IMR-90 (cell line): ENCODE data around the gene DACT2.

Experiments used
- CEBPB ChIP-seq: IDR thresholded peaks from 2 replicates; pipeline ENCODE4 v1.6.1; 2012; ENCODE audit warnings: low read depth, low read length, improper control_type of control experiment
- MAFK ChIP-seq: IDR thresholded peaks from 2 replicates; pipeline ENCODE4 v1.6.1; 2012; ENCODE audit warnings: low read depth, low read length, improper control_type of control experiment
- POLR2A ChIP-seq: IDR thresholded peaks from 2 replicates; pipeline ENCODE4 v1.6.1; 2012; ENCODE audit warnings: mild to moderate bottlenecking, low read depth, low read length
- RFX5 ChIP-seq: IDR thresholded peaks from 2 replicates; pipeline ENCODE4 v1.8.0; 2012; ENCODE audit warnings: low read depth, mild to moderate bottlenecking, low read length, moderate library complexity
- TF ChIP-seq, protein P1 (sequence below): conservative IDR thresholded peaks from 2 replicates; pipeline ENCODE4 v1.5.1; 2012; ENCODE audit warnings: mild to moderate bottlenecking, low read depth, low read length, improper control_type of control experiment

DNA sequence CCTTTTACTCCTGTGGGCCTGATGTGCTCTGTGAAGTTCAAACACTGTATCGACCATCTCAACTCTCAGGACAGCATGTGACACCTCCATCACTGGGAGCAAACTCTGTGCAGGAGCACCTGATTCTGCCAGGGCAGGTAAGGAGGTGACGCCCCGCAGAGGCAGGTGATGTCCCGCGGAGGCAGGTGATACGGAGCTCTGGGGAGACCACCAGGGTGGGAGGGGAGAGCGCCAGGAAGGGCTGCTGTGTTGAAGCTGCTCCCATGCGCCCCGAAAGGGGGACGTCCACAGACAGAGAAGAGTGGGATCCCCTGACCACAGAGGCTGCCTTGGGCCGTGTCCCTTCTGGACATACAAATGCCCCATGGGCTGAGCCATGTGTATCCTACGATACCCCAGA is 58.3 kb downstream of the DACT2 start:
- TF ChIP-seq, protein P1, sequence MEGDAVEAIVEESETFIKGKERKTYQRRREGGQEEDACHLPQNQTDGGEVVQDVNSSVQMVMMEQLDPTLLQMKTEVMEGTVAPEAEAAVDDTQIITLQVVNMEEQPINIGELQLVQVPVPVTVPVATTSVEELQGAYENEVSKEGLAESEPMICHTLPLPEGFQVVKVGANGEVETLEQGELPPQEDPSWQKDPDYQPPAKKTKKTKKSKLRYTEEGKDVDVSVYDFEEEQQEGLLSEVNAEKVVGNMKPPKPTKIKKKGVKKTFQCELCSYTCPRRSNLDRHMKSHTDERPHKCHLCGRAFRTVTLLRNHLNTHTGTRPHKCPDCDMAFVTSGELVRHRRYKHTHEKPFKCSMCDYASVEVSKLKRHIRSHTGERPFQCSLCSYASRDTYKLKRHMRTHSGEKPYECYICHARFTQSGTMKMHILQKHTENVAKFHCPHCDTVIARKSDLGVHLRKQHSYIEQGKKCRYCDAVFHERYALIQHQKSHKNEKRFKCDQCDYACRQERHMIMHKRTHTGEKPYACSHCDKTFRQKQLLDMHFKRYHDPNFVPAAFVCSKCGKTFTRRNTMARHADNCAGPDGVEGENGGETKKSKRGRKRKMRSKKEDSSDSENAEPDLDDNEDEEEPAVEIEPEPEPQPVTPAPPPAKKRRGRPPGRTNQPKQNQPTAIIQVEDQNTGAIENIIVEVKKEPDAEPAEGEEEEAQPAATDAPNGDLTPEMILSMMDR: no peak
- TF ChIP-seq MAFK: no peak
- no peak for TF ChIP-seq RFX5
- no peak for TF ChIP-seq POLR2A
- TF ChIP-seq CEBPB: no peak
